GM19099 (cell line): Measurements from ENCODE around the gene TMC5.

Experiments used
- POLR2A ChIP-seq: IDR thresholded peaks from 3 replicates; pipeline ENCODE4 v1.6.1; 2011; ENCODE audit warnings: low read depth; ENCODE audit not compliant: insufficient read length; ENCODE audit errors: extremely low read depth

TMC5 gene

GRCh38 chr16:19540241-19540970, 122.7 kb downstream of the TMC5 start:
- no peak for TF ChIP-seq POLR2A

DNA sequence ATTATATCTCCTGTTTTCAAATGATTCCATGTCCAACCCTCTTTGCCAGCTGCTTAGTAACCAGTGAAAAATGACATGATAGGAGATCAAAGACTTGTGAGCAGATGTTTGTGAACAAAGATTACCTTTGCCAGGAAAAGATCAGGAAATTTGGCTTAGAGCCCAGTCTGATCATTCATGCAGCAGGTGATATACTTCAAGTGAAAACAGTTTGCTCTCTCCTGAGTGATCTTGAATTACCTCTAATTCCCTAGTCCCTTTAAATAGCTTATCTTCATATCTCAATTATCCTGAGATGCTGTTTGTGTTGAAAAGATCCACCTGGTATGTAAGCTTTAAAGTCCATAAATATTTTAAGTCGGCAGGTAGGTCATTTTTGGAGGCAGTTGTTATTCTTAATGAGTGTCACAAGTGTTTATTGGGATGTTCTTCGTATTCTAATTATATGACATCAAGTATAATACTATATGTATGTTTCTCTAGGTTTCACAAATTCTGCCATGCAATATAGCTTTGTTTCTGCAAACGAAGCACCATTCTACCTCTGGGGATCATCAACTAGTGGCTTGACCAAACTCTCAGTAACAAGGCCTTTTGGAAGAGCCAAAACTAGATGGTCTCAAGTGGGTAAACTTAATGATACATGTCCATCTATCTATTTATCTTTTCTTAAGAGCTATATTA, 124.6 kb downstream of the TMC5 start:
- TF ChIP-seq POLR2A: no peak

DNA sequence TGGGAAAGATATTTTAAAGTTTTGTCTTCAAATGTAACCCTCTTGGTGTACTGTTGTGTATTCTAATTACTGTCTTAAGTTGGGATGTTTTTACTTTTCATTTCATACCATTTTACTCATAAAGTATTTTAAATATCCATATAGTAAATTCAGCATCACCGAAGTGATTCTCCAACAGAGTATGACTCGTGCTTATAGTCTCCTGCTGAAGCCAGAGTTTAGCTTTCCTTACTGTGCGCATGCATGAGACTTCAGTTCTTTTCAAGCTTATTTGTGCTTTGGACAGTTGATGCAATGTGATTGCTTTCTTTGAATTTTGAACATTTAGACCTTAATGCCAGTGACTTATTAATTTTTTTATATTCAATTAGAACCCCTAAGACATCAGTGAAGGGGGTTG, 130.5 kb downstream of the TMC5 start:
- TF ChIP-seq POLR2A: no peak
